Mammary epithelial cell (primary cell): ENCODE results near the gene CDC7.

Source experiments
- EZH2 ChIP-seq: IDR thresholded peaks from 2 replicates; pipeline ENCODE4 v1.6.1; 2012; ENCODE audit warnings: low read length, inconsistent platforms, borderline replicate concordance
- TF ChIP-seq, protein P1 (sequence below), 2 donors: IDR thresholded peaks in 1 of 2; conservative IDR thresholded peaks in 1 of 2; 2 replicates each; pipeline ENCODE4 v1.5.1; 2011 to 2012; ENCODE audit warnings: inconsistent platforms in 2 of 2, low read length in 2 of 2, mild to moderate bottlenecking in 2 of 2, control low read depth in 1 of 2, low read depth in 1 of 2; ENCODE audit not compliant: insufficient read depth in 1 of 2; ENCODE audit errors: extremely low read depth in 1 of 2

DNA sequence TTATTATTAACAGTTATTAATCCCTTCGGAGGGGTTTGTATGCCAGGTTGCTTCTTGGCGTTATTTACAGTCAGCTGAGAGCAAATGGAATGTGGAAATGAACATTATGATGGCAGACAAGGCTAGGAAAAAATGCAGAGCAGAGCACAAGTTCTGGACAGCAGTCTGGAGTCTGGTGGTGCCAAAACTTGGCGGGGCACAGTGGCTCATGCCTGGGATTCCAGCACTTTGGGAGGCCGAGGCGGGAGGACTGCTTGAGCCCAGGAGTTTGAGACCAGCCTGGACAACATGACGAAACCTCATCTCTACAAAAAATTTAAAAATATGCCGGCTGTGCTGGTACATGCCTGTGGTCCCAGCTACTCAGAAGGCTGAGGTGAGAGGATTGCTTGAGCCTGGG is 67.6 kb downstream of the CDC7 start:
- TF ChIP-seq, protein P1, sequence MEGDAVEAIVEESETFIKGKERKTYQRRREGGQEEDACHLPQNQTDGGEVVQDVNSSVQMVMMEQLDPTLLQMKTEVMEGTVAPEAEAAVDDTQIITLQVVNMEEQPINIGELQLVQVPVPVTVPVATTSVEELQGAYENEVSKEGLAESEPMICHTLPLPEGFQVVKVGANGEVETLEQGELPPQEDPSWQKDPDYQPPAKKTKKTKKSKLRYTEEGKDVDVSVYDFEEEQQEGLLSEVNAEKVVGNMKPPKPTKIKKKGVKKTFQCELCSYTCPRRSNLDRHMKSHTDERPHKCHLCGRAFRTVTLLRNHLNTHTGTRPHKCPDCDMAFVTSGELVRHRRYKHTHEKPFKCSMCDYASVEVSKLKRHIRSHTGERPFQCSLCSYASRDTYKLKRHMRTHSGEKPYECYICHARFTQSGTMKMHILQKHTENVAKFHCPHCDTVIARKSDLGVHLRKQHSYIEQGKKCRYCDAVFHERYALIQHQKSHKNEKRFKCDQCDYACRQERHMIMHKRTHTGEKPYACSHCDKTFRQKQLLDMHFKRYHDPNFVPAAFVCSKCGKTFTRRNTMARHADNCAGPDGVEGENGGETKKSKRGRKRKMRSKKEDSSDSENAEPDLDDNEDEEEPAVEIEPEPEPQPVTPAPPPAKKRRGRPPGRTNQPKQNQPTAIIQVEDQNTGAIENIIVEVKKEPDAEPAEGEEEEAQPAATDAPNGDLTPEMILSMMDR (conservative IDR thresholded peaks at IDR 0.05 in 1 of 2, IDR thresholded peaks at IDR 0.05 in 1 of 2; ENCODE audit: extremely low read depth in 1 of 2, insufficient read depth in 1 of 2, low read depth in 1 of 2, low read length in 2 of 2) = no peak
- no peak for TF ChIP-seq EZH2
